OCI-LY7 (cell line): ENCODE measurements around the gene ZDHHC17.

Experiments
- EZH2phosphoT487 ChIP-seq: fragments of 200-600 bp; sonication (generic); IDR thresholded peaks from 2 replicates; pipeline ENCODE4 v1.6.1; 2018; ENCODE audit warnings: low read depth, borderline replicate concordance, mild to moderate bottlenecking, mixed run types, antibody characterized with exemption, low read length, moderate library complexity, mixed read lengths
- TF ChIP-seq, protein P1 (sequence below): fragments of 200-600 bp; sonication (generic); conservative IDR thresholded peaks from 2 replicates; pipeline ENCODE4 v1.5.1; 2014; ENCODE audit warnings: mild to moderate bottlenecking, antibody characterized with exemption, low read length, moderate library complexity, mixed read lengths

DNA sequence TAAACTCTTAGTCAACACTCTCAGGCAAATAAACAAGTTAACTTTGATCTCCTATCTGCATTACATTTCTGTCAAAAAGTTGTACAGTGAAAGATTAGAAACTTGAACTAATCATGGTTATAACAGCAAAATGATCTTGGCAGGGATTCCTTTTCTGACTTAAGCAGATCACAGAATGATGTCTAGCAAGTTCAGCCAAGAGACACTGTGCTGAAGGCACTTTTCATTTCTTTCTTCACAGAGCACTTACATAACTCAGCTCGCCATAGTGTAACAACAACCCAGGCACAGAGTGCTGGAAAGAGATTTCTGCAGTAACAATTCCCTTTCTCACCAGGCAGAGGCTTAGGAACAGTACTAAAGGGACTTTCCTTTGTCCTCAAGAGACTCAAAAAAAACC is 134.5 kb downstream of the ZDHHC17 start:
- TF ChIP-seq, protein P1, sequence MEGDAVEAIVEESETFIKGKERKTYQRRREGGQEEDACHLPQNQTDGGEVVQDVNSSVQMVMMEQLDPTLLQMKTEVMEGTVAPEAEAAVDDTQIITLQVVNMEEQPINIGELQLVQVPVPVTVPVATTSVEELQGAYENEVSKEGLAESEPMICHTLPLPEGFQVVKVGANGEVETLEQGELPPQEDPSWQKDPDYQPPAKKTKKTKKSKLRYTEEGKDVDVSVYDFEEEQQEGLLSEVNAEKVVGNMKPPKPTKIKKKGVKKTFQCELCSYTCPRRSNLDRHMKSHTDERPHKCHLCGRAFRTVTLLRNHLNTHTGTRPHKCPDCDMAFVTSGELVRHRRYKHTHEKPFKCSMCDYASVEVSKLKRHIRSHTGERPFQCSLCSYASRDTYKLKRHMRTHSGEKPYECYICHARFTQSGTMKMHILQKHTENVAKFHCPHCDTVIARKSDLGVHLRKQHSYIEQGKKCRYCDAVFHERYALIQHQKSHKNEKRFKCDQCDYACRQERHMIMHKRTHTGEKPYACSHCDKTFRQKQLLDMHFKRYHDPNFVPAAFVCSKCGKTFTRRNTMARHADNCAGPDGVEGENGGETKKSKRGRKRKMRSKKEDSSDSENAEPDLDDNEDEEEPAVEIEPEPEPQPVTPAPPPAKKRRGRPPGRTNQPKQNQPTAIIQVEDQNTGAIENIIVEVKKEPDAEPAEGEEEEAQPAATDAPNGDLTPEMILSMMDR, result no peak
- TF ChIP-seq EZH2phosphoT487, result no peak
